Thyroid gland (tissue), 4 donors: ENCODE results near the gene ITGB1. TPM values are rescaled to one million over a fixed set of nuclear protein-coding genes. Genes with fewer than 3 reads are reported as not detected.

Source experiments
- DNase-seq, 2 donors: peaks; one replicate each; pipeline ENCODE4 v3.0.0-alpha.2; 2019
- H3K27ac ChIP-seq, 3 donors: fragments of 200-600 bp; sonication (generic); 1 replicate in 2 of 3; 2 replicates in 1 of 3; pipeline ENCODE4 v1.5.1; 2016 to 2019; ENCODE audit warnings: mild to moderate bottlenecking in 1 of 3, moderate library complexity in 1 of 3
- H3K27me3 ChIP-seq: fragments of 200-600 bp; sonication (generic); one replicate; pipeline ENCODE4 v1.5.1; 2019
- H3K36me3 ChIP-seq, 2 donors: fragments of 200-600 bp; sonication (generic); one replicate each; pipeline ENCODE4 v1.5.1; 2016 to 2019
- H3K4me1 ChIP-seq, 2 donors: fragments of 200-600 bp; sonication (generic); one replicate each; pipeline ENCODE4 v1.5.1; 2017 to 2019
- H3K4me3 ChIP-seq, 3 donors: fragments of 200-600 bp; sonication (generic); replicated peaks in 1 of 3; 1 replicate in 2 of 3; 2 replicates in 1 of 3; pipeline ENCODE4 v1.5.1; 2016; ENCODE audit warnings: mild to moderate bottlenecking in 1 of 3
- H3K9me3 ChIP-seq: fragments of 200-600 bp; sonication (generic); one replicate; pipeline ENCODE4 v1.5.1; 2017
- CTCF ChIP-seq, 6 experiments: fragments of 200-600 bp in 3 of 6; fragments of 450-650 bp in 3 of 6; sonication (generic) in 3 of 6; IDR thresholded peaks; one replicate each; pipeline ENCODE4 v1.5.1; 2016 to 2019; ENCODE audit warnings: antibody characterized with exemption in 6 of 6, mild to moderate bottlenecking in 2 of 6, inconsistent platforms in 1 of 6, moderate library complexity in 1 of 6
- POLR2A ChIP-seq, 2 donors: fragments of 450-650 bp; IDR thresholded peaks; one replicate each; pipeline ENCODE4 v1.6.1; 2017; ENCODE audit warnings: antibody characterized with exemption in 2 of 2, mild to moderate bottlenecking in 2 of 2, moderate library complexity in 1 of 2
- WGBS, 2 donors: methylation state at CpG; one replicate each; pipeline ENCODE4 v1.1.5; 2017; 5-methylcytosine and 5-hydroxymethylcytosine counted together
- intact Hi-C: fragments of 100-400 bp; cut with DNase I; formaldehyde crosslinking; loops from one replicate; pipeline ENCODE4 v1.15.1; 2023
- total RNA-seq, 4 donors: library from RNA; depleted of rRNA; stranded (reverse); fragments of >200 nt; gene quantifications; one replicate each; pipeline ENCODE4 v1.2.3, GENCODE V29; 2016

Gene ITGB1
- total RNA-seq, 4 donors from 2014 or later, result 264 to 699 (median 417) TPM

GRCh38 chr10:32890444-32890843 lies 67.6 kb downstream of the ITGB1 start:
- intact Hi-C loops, result no loop called here
- Histone ChIP-seq H3K4me1 (no peaks in the 10 kb centered on the region), H3K27me3 (no peaks in the 10 kb centered on the region), H3K27ac (no peak overlapping the region), H3K36me3 (peaks cover 0 to 2% of the 10 kb centered on the region in 2 donors), H3K9me3 (no peaks in the 10 kb centered on the region), H3K4me3 (no peak overlapping the region)
- WGBS, 2 donors, result 76 to 95% methylated on average over 3 of the region's 3 CpGs
- TF ChIP-seq POLR2A (IDR thresholded peaks at IDR 0.05) (no peak), CTCF (IDR thresholded peaks at IDR 0.05) (no peak)
- no peak for DNase-seq

- TF ChIP-seq CTCF (IDR thresholded peaks at IDR 0.05) (no peak), POLR2A (IDR thresholded peaks at IDR 0.05) (no peak)
- no peaks in the 10 kb centered on the region for H3K9me3 ChIP-seq
Observed at GRCh38 chr10:32889631-32890212, 68.3 kb downstream of the ITGB1 start.

GRCh38 chr10:32888161-32888927 lies 69.7 kb downstream of the ITGB1 start:
- Histone ChIP-seq H3K9me3 (no peaks in the 10 kb centered on the region), H3K27me3 (no peaks in the 10 kb centered on the region), H3K4me1 (no peaks in the 10 kb centered on the region), H3K4me3 (no peak overlapping the region), H3K36me3 (no peaks in the 10 kb centered on the region), H3K27ac (no peak overlapping the region)
- DNase-seq, result no peak
- no peak for TF ChIP-seq CTCF (IDR thresholded peaks at IDR 0.05)
- TF ChIP-seq POLR2A (IDR thresholded peaks at IDR 0.05), result no peak
- intact Hi-C loops, result no loop called here
- 92 to 95% methylated on average over 11 of the region's 11 CpGs for WGBS, 2 donors

More at GRCh38 chr10:32889631-32890212, 68.3 kb downstream of the ITGB1 start:
- intact Hi-C loops, result no loop called here
- Histone ChIP-seq H3K4me1 (no peaks in the 10 kb centered on the region), H3K27me3 (no peaks in the 10 kb centered on the region), H3K4me3 (no peak overlapping the region), H3K27ac (no peak overlapping the region), H3K36me3 (no peaks in the 10 kb centered on the region)
- 95 to 99% methylated on average over 1 of the region's 1 CpG for WGBS, 2 donors
- DNase-seq, result no peak

- H3K4me1 ChIP-seq, result no peaks in the 10 kb centered on the region
- no peaks in the 10 kb centered on the region for H3K27me3 ChIP-seq
- no peak overlapping the region for H3K27ac ChIP-seq
- TF ChIP-seq POLR2A (IDR thresholded peaks at IDR 0.05) (no peak), CTCF (IDR thresholded peaks at IDR 0.05) (no peak)
- 78% methylated on average over 7 of the region's 7 CpGs for WGBS, 2 donors
- intact Hi-C loops, result no loop called here
- H3K4me3 ChIP-seq, result no peak overlapping the region
- no peaks in the 10 kb centered on the region for H3K36me3 ChIP-seq
- no peaks in the 10 kb centered on the region for H3K9me3 ChIP-seq
- DNase-seq, result no peak
Observed at GRCh38 chr10:32887481-32887880, 70.5 kb downstream of the ITGB1 start.

GRCh38 chr10:32882076-32882475 lies 76.0 kb downstream of the ITGB1 start:
- Histone ChIP-seq H3K27me3 (no peaks in the 10 kb centered on the region), H3K4me1 (no peaks in the 10 kb centered on the region), H3K27ac (no peak overlapping the region), H3K9me3 (no peaks in the 10 kb centered on the region), H3K4me3 (no peak overlapping the region), H3K36me3 (no peaks in the 10 kb centered on the region)
- 61 to 69% methylated on average over 6 of the region's 6 CpGs for WGBS, 2 donors
- no peak for DNase-seq
- no peak for TF ChIP-seq POLR2A (IDR thresholded peaks at IDR 0.05)
- no peak for TF ChIP-seq CTCF (IDR thresholded peaks at IDR 0.05)
- intact Hi-C loops, result no loop called here
